Keratinocyte (primary cell): ENCODE data around the gene SH3GL3. TPM values are rescaled to one million over a fixed set of nuclear protein-coding genes. Genes with fewer than 3 reads are reported as not detected.

Source experiments
- DNase-seq: peaks from one replicate; pipeline ENCODE4 v3.0.0-alpha.2; 2011; ENCODE audit warnings: low read depth, missing footprints, low spot score
- FAIRE-seq: peaks from 2 replicates; lab custom pipeline; 2011; peaks lifted over from hg19 to GRCh38; lab: Jason Lieb, UNC
- H2AFZ ChIP-seq: 2 replicates; pipeline ENCODE4 v1.6.0; 2012; ENCODE audit warnings: low read length, control low read depth, inconsistent platforms; ENCODE audit not compliant: control insufficient read depth
- H3K27ac ChIP-seq: 2 replicates; pipeline ENCODE4 v1.5.1; 2011; ENCODE audit warnings: low read length; ENCODE audit not compliant: control insufficient read depth, insufficient read depth
- H3K27me3 ChIP-seq: 3 replicates; pipeline ENCODE4 v1.6.0; 2011; ENCODE audit warnings: low read length; ENCODE audit not compliant: control insufficient read depth, insufficient read depth; ENCODE audit errors: extremely low read depth
- H3K36me3 ChIP-seq, 2 experiments: 2 replicates in 1 of 2; 3 replicates in 1 of 2; pipeline ENCODE4 v1.5.1; 2011; ENCODE audit warnings: low read length in 2 of 2, mild to moderate bottlenecking in 1 of 2; ENCODE audit not compliant: control insufficient read depth in 2 of 2, insufficient read depth in 2 of 2; ENCODE audit errors: extremely low read depth in 1 of 2
- H3K4me1 ChIP-seq: 3 replicates; pipeline ENCODE4 v1.5.1; 2011; ENCODE audit warnings: low read length; ENCODE audit not compliant: control insufficient read depth, insufficient read depth; ENCODE audit errors: extremely low read depth
- H3K4me2 ChIP-seq: 3 replicates; pipeline ENCODE4 v1.6.0; 2011; ENCODE audit warnings: low read depth, low read length; ENCODE audit not compliant: control insufficient read depth, insufficient read depth; ENCODE audit errors: extremely low read depth
- H3K4me3 ChIP-seq, 3 experiments: fragments of 200-600 bp in 1 of 3; sonication (generic) in 1 of 3; 2 replicates in 2 of 3; 3 replicates in 1 of 3; pipeline ENCODE4 v1.5.1; 2011 to 2016; ENCODE audit warnings: low read length in 3 of 3, mild to moderate bottlenecking in 3 of 3, control low read depth in 2 of 3, inconsistent platforms in 1 of 3, low read depth in 1 of 3, mixed read lengths in 1 of 3, mixed run types in 1 of 3, moderate library complexity in 1 of 3; ENCODE audit not compliant: control insufficient read depth in 2 of 3, insufficient read depth in 2 of 3; ENCODE audit errors: extremely low read depth in 1 of 3
- H3K79me2 ChIP-seq: 2 replicates; pipeline ENCODE4 v1.6.0; 2012; ENCODE audit warnings: low read length; ENCODE audit not compliant: control insufficient read depth, insufficient read depth
- H3K9ac ChIP-seq: 3 replicates; pipeline ENCODE4 v1.6.0; 2011; ENCODE audit warnings: low read length; ENCODE audit not compliant: control insufficient read depth, insufficient read depth; ENCODE audit errors: extremely low read depth
- H3K9me1 ChIP-seq: 3 replicates; pipeline ENCODE4 v1.6.0; 2011; ENCODE audit warnings: low read length; ENCODE audit not compliant: control insufficient read depth, insufficient read depth; ENCODE audit errors: extremely low read depth
- H3K9me3 ChIP-seq: 2 replicates; pipeline ENCODE4 v1.5.1; 2012; ENCODE audit warnings: low read depth, low read length; ENCODE audit not compliant: control insufficient read depth
- H4K20me1 ChIP-seq: 3 replicates; pipeline ENCODE4 v1.6.0; 2011; ENCODE audit warnings: low read length; ENCODE audit not compliant: control insufficient read depth, insufficient read depth; ENCODE audit errors: extremely low read depth
- EZH2 ChIP-seq: IDR thresholded peaks from one replicate; pipeline ENCODE4 v1.6.1; 2012; ENCODE audit warnings: inconsistent platforms, mild to moderate bottlenecking, low read length, moderate library complexity
- dilution Hi-C: fragments of 300-500 bp; cut with MboI; formaldehyde crosslinking; loops from one replicate; pipeline ENCODE4 v1.7.0; 2020; ENCODE audit warnings: low sequenced_read_pairs; ENCODE audit not compliant: extremely low pct_ligation_motif_present
- polyA plus RNA-seq, 5 experiments: library from polyadenylated mRNA; depleted of rRNA in 3 of 5; stranded (reverse) in 3 of 5; stranded (forward) in 1 of 5; unstranded in 1 of 5; fragments of >200 nt; gene quantifications; 1 replicate in 1 of 5; 2 replicates in 3 of 5; 3 replicates in 1 of 5; pipeline versions ENCODE4 v1.2.1 to v1.2.3, GENCODE V29; 2011 to 2012; ENCODE audit warnings: missing spikeins in 2 of 5, low read depth in 1 of 5, low replicate concordance in 1 of 5
- TF ChIP-seq, protein P1 (sequence below), 3 experiments: IDR thresholded peaks in 1 of 3; conservative IDR thresholded peaks in 1 of 3; optimal IDR thresholded peaks in 1 of 3; 2 replicates in 2 of 3; 3 replicates in 1 of 3; pipeline versions ENCODE3 to v1.5.1; 2011; ENCODE audit warnings: low read length in 3 of 3, mild to moderate bottlenecking in 3 of 3, moderate library complexity in 2 of 3, control low read depth in 1 of 3, inconsistent platforms in 1 of 3; ENCODE audit not compliant: insufficient read depth in 2 of 3; ENCODE audit errors: extremely low read depth in 1 of 3

SH3GL3 gene
- polyA plus RNA-seq, 1 donor (not counting 4 experiments of a cell fraction or from before 2014, with no cell fraction given) = 0.20 TPM

GRCh38 chr15:83665480-83665879 lies 218.3 kb downstream of the SH3GL3 start:
- H3K4me1 ChIP-seq = no peaks in the 10 kb centered on the region

More at GRCh38 chr15:83665480-83665879, 218.3 kb downstream of the SH3GL3 start:
- no peak for DNase-seq
- Histone ChIP-seq H3K4me2 (no peak overlapping the region), H2AFZ (no peak overlapping the region), H3K27ac (no peak overlapping the region), H3K4me3 (no peak overlapping the region), H4K20me1 (no peaks in the 10 kb centered on the region), H3K9ac (no peak overlapping the region), H3K9me1 (no peaks in the 10 kb centered on the region), H3K36me3 (no peaks in the 10 kb centered on the region), H3K9me3 (no peaks in the 10 kb centered on the region), H3K27me3 (peaks cover 6% of the 10 kb centered on the region), H3K79me2 (no peaks in the 10 kb centered on the region)
- no peak for FAIRE-seq
- TF ChIP-seq, protein P1, sequence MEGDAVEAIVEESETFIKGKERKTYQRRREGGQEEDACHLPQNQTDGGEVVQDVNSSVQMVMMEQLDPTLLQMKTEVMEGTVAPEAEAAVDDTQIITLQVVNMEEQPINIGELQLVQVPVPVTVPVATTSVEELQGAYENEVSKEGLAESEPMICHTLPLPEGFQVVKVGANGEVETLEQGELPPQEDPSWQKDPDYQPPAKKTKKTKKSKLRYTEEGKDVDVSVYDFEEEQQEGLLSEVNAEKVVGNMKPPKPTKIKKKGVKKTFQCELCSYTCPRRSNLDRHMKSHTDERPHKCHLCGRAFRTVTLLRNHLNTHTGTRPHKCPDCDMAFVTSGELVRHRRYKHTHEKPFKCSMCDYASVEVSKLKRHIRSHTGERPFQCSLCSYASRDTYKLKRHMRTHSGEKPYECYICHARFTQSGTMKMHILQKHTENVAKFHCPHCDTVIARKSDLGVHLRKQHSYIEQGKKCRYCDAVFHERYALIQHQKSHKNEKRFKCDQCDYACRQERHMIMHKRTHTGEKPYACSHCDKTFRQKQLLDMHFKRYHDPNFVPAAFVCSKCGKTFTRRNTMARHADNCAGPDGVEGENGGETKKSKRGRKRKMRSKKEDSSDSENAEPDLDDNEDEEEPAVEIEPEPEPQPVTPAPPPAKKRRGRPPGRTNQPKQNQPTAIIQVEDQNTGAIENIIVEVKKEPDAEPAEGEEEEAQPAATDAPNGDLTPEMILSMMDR (optimal IDR thresholded peaks at IDR 0.05 in 1 of 3, IDR thresholded peaks at IDR 0.05 in 1 of 3, conservative IDR thresholded peaks at IDR 0.05 in 1 of 3; ENCODE audit: extremely low read depth in 1 of 3, insufficient read depth in 2 of 3, low read length in 3 of 3) = no peak
- no peak for TF ChIP-seq EZH2
- dilution Hi-C loops = no loop called here

Other genes with a start within 250 kb of the SH3GL3 start
- 13.7 to 35.1 TPM (median 25.2 TPM) in 3 replicates for gene HDGFL3, start 239.5 kb upstream of the SH3GL3 start, polyA plus RNA-seq
- gene BNC1, start 162.7 kb upstream of the SH3GL3 start, polyA plus RNA-seq = 109 to 182 TPM (median 137 TPM) in 3 replicates
- 0.01 TPM in 3 replicates for gene ADAMTSL3, start 206.8 kb downstream of the SH3GL3 start, polyA plus RNA-seq